Neutrophil (primary cell): ENCODE measurements around the gene SCAND1.
"Not testable (repeated sequence)": the region's sequence is repeated elsewhere in the genome, so short reads cannot be mapped to it uniquely, and the experiment has no call there.

Experiments used
- H3K27ac ChIP-seq: fragments of 200-600 bp; sonication (generic); 2 replicates; pipeline ENCODE4 v1.5.1; 2016; ENCODE audit warnings: mild to moderate bottlenecking, moderate library complexity
- H3K27me3 ChIP-seq: fragments of 200-600 bp; sonication (generic); 2 replicates; pipeline ENCODE4 v1.6.0; 2016; ENCODE audit warnings: mild to moderate bottlenecking
- H3K36me3 ChIP-seq: fragments of 200-600 bp; sonication (generic); 2 replicates; pipeline ENCODE4 v1.5.1; 2017
- H3K4me1 ChIP-seq, 2 experiments: fragments of 200-600 bp in 1 of 2; sonication (generic) in 1 of 2; 1 replicate in 1 of 2; 2 replicates in 1 of 2; pipeline versions ENCODE4 v1.5.1 to v1.6.1; 2013 to 2016; ENCODE audit warnings: low read depth in 1 of 2, low read length in 1 of 2, mild to moderate bottlenecking in 1 of 2, moderate library complexity in 1 of 2; ENCODE audit not compliant: control insufficient read depth in 1 of 2, insufficient read depth in 1 of 2
- H3K4me3 ChIP-seq, 2 experiments: fragments of 200-600 bp in 1 of 2; sonication (generic) in 1 of 2; 1 replicate in 1 of 2; 2 replicates in 1 of 2; pipeline ENCODE4 v1.5.1; 2013 to 2016; ENCODE audit warnings: low read depth in 1 of 2, low read length in 1 of 2, mild to moderate bottlenecking in 1 of 2, moderate library complexity in 1 of 2
- H3K9me3 ChIP-seq: fragments of 200-600 bp; sonication (generic); 2 replicates; pipeline ENCODE4 v1.5.1; 2016
- TF ChIP-seq, protein P1 (sequence below): fragments of 200-600 bp; sonication (generic); IDR thresholded peaks from 2 replicates; pipeline ENCODE4 v1.5.1; 2016; ENCODE audit warnings: antibody characterized with exemption

SCAND1 gene

DNA sequence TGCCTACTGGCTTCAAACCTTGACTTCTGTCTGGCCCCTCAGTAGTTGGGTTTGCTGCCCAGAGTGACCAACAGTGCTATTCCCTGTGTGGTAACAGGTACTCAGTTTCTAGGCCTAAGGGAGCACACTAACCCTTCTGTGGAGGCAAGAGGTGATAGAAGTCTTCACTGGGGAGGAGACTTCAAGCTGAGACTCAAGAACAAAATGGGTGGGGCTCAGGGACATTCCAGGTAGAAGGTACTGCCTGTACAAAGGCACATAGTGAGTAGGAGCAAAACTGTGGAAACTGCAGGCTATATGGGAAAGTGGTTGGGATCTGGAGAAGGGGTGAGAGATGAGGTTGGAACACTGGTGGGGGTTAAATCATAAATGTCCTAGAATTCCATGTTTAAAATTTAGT is 2.3 kb upstream of the SCAND1 start:
- Histone ChIP-seq H3K4me3 (no peak overlapping the region), H3K27ac (no peak overlapping the region), H3K36me3 (no peaks in the 10 kb centered on the region), H3K27me3 (peaks cover 5% of the 10 kb centered on the region), H3K4me1 (peaks cover 31% of the 10 kb centered on the region in 2 experiments), H3K9me3 (no peaks in the 10 kb centered on the region)
- TF ChIP-seq, protein P1, sequence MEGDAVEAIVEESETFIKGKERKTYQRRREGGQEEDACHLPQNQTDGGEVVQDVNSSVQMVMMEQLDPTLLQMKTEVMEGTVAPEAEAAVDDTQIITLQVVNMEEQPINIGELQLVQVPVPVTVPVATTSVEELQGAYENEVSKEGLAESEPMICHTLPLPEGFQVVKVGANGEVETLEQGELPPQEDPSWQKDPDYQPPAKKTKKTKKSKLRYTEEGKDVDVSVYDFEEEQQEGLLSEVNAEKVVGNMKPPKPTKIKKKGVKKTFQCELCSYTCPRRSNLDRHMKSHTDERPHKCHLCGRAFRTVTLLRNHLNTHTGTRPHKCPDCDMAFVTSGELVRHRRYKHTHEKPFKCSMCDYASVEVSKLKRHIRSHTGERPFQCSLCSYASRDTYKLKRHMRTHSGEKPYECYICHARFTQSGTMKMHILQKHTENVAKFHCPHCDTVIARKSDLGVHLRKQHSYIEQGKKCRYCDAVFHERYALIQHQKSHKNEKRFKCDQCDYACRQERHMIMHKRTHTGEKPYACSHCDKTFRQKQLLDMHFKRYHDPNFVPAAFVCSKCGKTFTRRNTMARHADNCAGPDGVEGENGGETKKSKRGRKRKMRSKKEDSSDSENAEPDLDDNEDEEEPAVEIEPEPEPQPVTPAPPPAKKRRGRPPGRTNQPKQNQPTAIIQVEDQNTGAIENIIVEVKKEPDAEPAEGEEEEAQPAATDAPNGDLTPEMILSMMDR: no peak

DNA sequence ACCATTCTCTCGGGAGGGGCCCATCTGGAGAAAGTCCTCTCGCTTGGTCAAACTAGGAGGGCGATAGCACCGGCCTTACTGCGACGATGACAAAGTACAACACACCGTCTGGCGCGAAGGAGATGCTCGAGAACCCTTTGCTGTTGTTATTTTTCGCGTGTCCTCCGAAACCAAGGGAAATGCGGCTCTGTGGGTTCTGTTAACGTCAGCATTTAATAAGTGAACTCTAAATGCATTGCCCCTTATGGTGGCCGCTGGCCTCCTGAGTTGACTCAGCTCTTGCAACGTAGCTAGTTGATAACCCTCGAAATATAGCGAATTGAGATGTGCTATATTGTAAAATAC is 577 bp upstream of the SCAND1 start:
- Histone ChIP-seq H3K4me1 (peaks cover 31% of the 10 kb centered on the region in 2 experiments), H3K27me3 (no peaks in the 10 kb centered on the region), H3K9me3 (no peaks in the 10 kb centered on the region), H3K4me3 (peak overlapping the region; percentile 95 to 98), H3K27ac (peak overlapping the region; percentile 96), H3K36me3 (no peaks in the 10 kb centered on the region)
- TF ChIP-seq, protein P1: no peak

DNA sequence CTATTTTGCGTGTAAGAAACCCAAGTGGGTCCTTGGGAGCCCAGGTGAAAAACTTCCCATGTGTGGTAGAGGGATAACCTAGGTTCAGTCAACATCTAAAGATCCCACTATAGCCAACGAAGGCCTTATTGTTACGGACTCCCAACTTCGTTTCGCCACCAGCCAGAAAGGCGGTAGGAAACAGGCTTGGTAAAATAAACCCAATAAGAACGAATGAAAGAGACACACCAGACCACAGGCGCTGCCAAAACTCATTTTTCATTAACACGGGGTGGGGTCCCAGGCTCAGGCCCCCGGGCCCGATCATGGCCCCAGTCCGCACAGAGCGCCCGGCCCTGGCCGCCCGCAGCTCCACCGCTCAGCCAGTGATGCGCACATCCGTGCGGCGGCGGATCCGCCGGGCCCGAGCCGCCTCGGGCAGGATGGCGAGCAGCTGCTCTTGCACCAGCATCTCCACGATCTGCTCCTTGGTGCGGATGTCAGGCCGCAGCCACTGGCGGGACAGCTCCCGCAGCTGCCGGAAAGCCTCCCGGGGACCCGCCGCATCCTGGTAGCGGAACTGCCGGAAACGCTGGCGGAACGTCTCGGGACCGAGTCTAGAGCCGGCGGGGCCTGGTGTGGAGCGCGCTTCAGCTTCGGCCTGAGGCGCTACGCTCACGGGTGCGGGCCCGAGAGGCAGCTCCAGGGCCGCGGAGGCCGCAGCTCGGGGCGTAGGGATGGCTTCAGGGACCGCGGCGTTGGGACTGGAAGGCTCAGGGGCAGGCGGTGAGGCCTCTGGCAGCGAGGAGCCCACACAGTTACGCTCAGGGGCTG is 709 bp downstream of the SCAND1 start:
- H3K9me3 ChIP-seq: no peaks in the 10 kb centered on the region
- H3K4me1 ChIP-seq: peaks cover 31% of the 10 kb centered on the region in 2 experiments

DNA sequence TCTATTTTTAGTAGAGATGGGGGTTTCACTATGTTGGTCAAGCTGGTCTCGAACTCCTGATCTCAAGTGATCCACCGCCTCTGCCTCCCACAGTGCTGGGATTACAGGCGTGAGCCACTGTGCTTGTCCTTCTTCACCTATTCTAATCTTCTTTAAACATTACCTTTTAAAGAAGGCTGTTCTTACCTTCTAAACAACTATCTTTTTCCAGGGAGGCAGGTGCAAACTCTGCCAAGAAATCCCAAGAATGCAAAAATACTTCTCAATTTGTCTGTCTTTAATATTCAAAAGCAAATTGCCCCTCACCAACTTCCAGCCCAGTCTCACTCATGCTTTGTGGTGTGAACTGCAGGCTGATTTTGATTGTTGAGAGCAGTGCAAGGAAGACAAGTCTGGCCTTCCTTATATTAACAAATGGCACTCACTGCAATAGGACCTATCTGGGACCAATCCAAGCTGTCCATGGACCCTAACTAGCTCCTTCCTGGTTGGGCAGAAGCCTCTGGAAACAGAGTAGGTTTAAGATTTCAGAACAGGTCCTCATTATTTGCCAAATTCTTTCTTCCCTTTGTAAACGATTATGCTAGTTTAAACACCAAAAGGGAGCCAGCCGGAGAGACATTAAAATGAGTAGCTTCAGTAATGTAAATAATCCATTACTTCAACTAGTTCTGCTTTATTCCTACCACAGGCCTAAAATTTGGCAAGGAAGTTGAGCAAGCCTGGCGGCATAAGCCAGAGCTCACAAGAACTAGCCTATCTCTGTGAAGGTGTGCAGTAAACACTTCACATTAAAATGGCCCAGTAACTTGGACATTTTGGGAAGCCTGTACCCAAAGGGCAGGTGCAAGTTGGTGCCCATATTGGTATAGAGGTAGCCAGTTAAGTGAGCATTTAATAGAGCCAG is 1.6 kb downstream of the SCAND1 start:
- peaks cover 15% of the 10 kb centered on the region for H3K36me3 ChIP-seq
- H3K27me3 ChIP-seq: no peaks in the 10 kb centered on the region
- H3K4me3 ChIP-seq: peak overlapping the region; percentile 95 to 98
- H3K4me1 ChIP-seq: peaks cover 31% of the 10 kb centered on the region in 2 experiments
- TF ChIP-seq, protein P1: no peak
- H3K27ac ChIP-seq: peak overlapping the region; percentile 96
- H3K9me3 ChIP-seq: no peaks in the 10 kb centered on the region

More for the DNA sequence above, 709 bp downstream of the SCAND1 start:
- Histone ChIP-seq H3K27ac (peak overlapping the region; percentile 96), H3K36me3 (peaks cover 6% of the 10 kb centered on the region), H3K27me3 (no peaks in the 10 kb centered on the region), H3K4me3 (peak overlapping the region; percentile 95 to 98)
- TF ChIP-seq, protein P1: no peak

DNA sequence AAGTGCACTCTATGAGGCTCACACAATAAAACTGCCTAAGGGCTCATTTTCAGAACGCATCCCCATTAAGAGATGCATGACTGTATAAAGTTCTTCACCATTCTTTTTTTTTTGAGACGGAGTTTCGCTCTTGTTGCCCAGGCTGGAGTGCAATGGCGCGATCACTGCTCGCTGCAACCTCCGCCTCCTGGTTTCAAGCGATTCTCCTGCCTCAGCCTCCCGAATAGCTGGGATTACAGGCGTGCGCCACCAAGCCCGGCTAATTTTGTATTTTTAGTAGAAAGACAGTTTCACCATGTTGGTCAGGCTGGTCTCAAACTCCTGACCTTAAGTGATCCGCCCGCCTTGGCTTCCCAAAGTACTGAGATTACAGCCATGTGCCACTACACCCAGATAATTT is 2.2 kb downstream of the SCAND1 start:
- H3K27me3 ChIP-seq, H3K4me3 ChIP-seq, H3K9me3 ChIP-seq: not testable (repeated sequence)
- H3K36me3 ChIP-seq: peaks cover 21% of the 10 kb centered on the region
- H3K27ac ChIP-seq: peak overlapping the region; percentile 96
- peaks cover 31% of the 10 kb centered on the region in 2 experiments for H3K4me1 ChIP-seq
